Neural cell (in vitro differentiated cells): ENCODE measurements around the gene HOXD1. TPM values are rescaled to one million over a fixed set of nuclear protein-coding genes. Genes with fewer than 3 reads are reported as not detected.

ENCODE experiments used
- H2AFZ ChIP-seq: fragments of 200-600, 300-800 bp; sonication (generic), shearing (Covaris generic); 2 replicates; pipeline ENCODE4 v1.6.0; 2014; ENCODE audit warnings: low read depth, mild to moderate bottlenecking, antibody characterized with exemption, low read length, moderate library complexity
- H3F3A ChIP-seq: fragments of 200-600 bp; shearing (Covaris generic); 2 replicates; pipeline ENCODE4 v1.6.1; 2016; ENCODE audit warnings: mild to moderate bottlenecking, moderate library complexity, mixed read lengths, antibody characterized with exemption, low read length; ENCODE audit not compliant: insufficient read depth, poor library complexity, severe bottlenecking
- H3K27ac ChIP-seq: fragments of 200-600, 300-800 bp; sonication (generic), shearing (Covaris generic); 2 replicates; pipeline ENCODE4 v1.5.1; 2014; ENCODE audit warnings: mild to moderate bottlenecking, low read length, moderate library complexity
- H3K27me3 ChIP-seq: fragments of 300-800, 200-600 bp; sonication (generic), shearing (Covaris generic); 2 replicates; pipeline ENCODE4 v1.6.0; 2014; ENCODE audit warnings: mild to moderate bottlenecking, low read depth, low read length, moderate library complexity; ENCODE audit not compliant: insufficient read depth
- H3K36me3 ChIP-seq: fragments of 300-800, 200-600 bp; sonication (generic), shearing (Covaris generic); 2 replicates; pipeline ENCODE4 v1.5.1; 2014; ENCODE audit warnings: mild to moderate bottlenecking, antibody characterized with exemption, low read length, moderate library complexity; ENCODE audit not compliant: insufficient read depth
- H3K4me2 ChIP-seq: fragments of 300-800, 200-600 bp; sonication (generic), shearing (Covaris generic); 2 replicates; pipeline ENCODE4 v1.6.0; 2014; ENCODE audit warnings: mild to moderate bottlenecking, low read length
- H3K4me3 ChIP-seq: fragments of 300-800, 200-600 bp; sonication (generic), shearing (Covaris generic); 2 replicates; pipeline ENCODE4 v1.5.1; 2014; ENCODE audit warnings: mild to moderate bottlenecking, low read length, moderate library complexity
- H3K79me2 ChIP-seq: fragments of 200-600 bp; shearing (Covaris generic); replicated peaks from 2 replicates; pipeline ENCODE4 v1.6.0; 2014; ENCODE audit warnings: mild to moderate bottlenecking, low read length, moderate library complexity; ENCODE audit not compliant: insufficient read depth
- H3K9ac ChIP-seq: fragments of 300-800, 200-600 bp; sonication (generic), shearing (Covaris generic); 2 replicates; pipeline ENCODE4 v1.6.1; 2016; ENCODE audit warnings: mild to moderate bottlenecking, low read length, mixed read lengths
- H3K9me2 ChIP-seq: fragments of 200-600 bp; shearing (Covaris generic); 2 replicates; pipeline ENCODE4 v1.6.1; 2016; ENCODE audit warnings: mild to moderate bottlenecking, low read length, mixed read lengths; ENCODE audit not compliant: insufficient read depth
- H3K9me3 ChIP-seq: fragments of 200-600, 300-800 bp; sonication (generic), shearing (Covaris generic); 2 replicates; pipeline ENCODE4 v1.6.1; 2016; ENCODE audit warnings: mild to moderate bottlenecking, mixed run types, low read length, moderate library complexity, mixed read lengths
- H4K20me1 ChIP-seq: fragments of 200-600 bp; shearing (Covaris generic); 2 replicates; pipeline ENCODE4 v1.6.1; 2016; ENCODE audit warnings: mild to moderate bottlenecking, mixed run types; ENCODE audit not compliant: insufficient read depth
- EP300 ChIP-seq: fragments of 450-650 bp; conservative IDR thresholded peaks from 2 replicates; pipeline ENCODE4 v1.6.1; 2014; ENCODE audit warnings: antibody characterized with exemption, mild to moderate bottlenecking, moderate library complexity; ENCODE audit not compliant: poor library complexity, severe bottlenecking
- EZH2 ChIP-seq: fragments of 200-600, 300-800 bp; shearing (Covaris generic), sonication (generic); IDR thresholded peaks from 2 replicates; pipeline ENCODE4 v1.6.1; 2014; ENCODE audit warnings: antibody characterized with exemption, low read length, borderline replicate concordance, mild to moderate bottlenecking; ENCODE audit not compliant: insufficient read depth, poor library complexity, severe bottlenecking
- MXI1 ChIP-seq: fragments of 450-650 bp; conservative IDR thresholded peaks from 2 replicates; pipeline ENCODE4 v1.6.1; 2014; ENCODE audit warnings: antibody characterized with exemption, mild to moderate bottlenecking; ENCODE audit not compliant: poor library complexity, severe bottlenecking
- POLR2AphosphoS5 ChIP-seq: IDR thresholded peaks from 2 replicates; pipeline ENCODE4 v1.6.1; 2012
- RAD21 ChIP-seq: fragments of 450-650 bp; conservative IDR thresholded peaks from 2 replicates; pipeline ENCODE4 v1.6.1; 2014; ENCODE audit warnings: antibody characterized with exemption, mild to moderate bottlenecking, moderate library complexity
- REST ChIP-seq: IDR thresholded peaks from 2 replicates; pipeline ENCODE4 v1.6.1; 2012; ENCODE audit warnings: borderline replicate concordance
- SMC3 ChIP-seq: fragments of 450-650 bp; conservative IDR thresholded peaks from 2 replicates; pipeline ENCODE4 v1.6.1; 2014; ENCODE audit warnings: antibody characterized with exemption, mild to moderate bottlenecking, moderate library complexity; ENCODE audit not compliant: poor library complexity
- TAF1 ChIP-seq: IDR thresholded peaks from 2 replicates; pipeline ENCODE4 v1.6.1; 2012; ENCODE audit warnings: low read depth
- polyA plus RNA-seq: library from polyadenylated mRNA; depleted of rRNA; stranded (reverse); fragments of >200 nt; gene quantifications from 2 replicates; pipeline ENCODE4 v1.2.3, GENCODE V29; 2014
- TF ChIP-seq, protein P1 (sequence below): fragments of 450-650 bp; IDR thresholded peaks from 2 replicates; pipeline ENCODE4 v1.5.1; 2014; ENCODE audit warnings: antibody characterized with exemption, mild to moderate bottlenecking, moderate library complexity; ENCODE audit not compliant: poor library complexity, severe bottlenecking

Gene HOXD1
- polyA plus RNA-seq, 1 donor from 2014 or later, result not detected

DNA sequence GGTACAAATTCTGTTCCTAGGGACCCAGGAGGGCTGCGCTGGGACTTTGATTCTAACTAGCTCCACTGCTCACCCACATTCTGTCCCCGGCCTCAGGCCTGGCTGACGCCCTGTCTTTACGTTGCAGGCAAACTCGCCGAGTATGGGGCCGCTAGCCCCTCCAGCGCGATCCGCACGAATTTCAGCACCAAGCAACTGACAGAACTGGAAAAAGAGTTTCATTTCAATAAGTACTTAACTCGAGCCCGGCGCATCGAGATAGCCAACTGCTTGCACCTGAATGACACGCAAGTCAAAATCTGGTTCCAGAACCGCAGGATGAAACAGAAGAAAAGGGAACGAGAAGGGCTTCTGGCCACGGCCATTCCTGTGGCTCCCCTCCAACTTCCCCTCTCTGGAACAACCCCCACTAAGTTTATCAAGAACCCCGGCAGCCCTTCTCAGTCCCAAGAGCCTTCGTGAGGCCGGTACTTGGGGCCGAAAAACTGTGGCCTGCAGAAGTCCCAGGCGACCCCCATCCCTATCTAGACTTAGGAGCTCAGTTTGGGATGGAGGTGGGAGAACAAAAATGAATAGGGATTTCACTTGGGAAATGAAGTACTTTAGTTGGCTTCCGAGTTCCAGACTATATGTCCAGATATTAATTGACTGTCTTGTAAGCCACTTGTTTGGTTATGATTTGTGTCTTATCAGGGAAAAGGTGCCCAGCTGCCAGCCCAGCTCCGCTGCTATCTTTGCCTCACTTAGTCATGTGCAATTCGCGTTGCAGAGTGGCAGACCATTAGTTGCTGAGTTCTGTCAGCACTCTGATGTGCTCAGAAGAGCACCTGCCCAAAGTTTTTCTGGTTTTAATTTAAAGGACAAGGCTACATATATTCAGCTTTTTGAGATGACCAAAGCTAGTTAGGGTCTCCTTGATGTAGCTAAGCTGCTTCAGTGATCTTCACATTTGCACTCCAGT lies 1.5 kb downstream of the HOXD1 start:
- Histone ChIP-seq H3K27me3 (peaks cover 99% of the 10 kb centered on the region), H4K20me1 (no peaks in the 10 kb centered on the region), H3K4me2 (no peak overlapping the region), H2AFZ (no peak overlapping the region), H3K9me3 (no peaks in the 10 kb centered on the region), H3K79me2 (no peaks in the 10 kb centered on the region), H3K4me3 (no peak overlapping the region), H3K9me2 (no peaks in the 10 kb centered on the region), H3K36me3 (no peaks in the 10 kb centered on the region), H3K9ac (no peak overlapping the region), H3K27ac (no peak overlapping the region), H3F3A (no peaks in the 10 kb centered on the region)
- peak; percentile 11 for TF ChIP-seq EZH2
- no peak for TF ChIP-seq SMC3

GRCh38 chr2:176192351-176192750 lies 3.9 kb downstream of the HOXD1 start:
- Histone ChIP-seq H3K4me3 (no peak overlapping the region), H3K9ac (no peak overlapping the region), H4K20me1 (no peaks in the 10 kb centered on the region), H3K27ac (no peak overlapping the region), H3K27me3 (peaks cover 89% of the 10 kb centered on the region), H3K9me2 (no peaks in the 10 kb centered on the region), H3K79me2 (no peaks in the 10 kb centered on the region), H3K36me3 (no peaks in the 10 kb centered on the region), H3K4me2 (no peak overlapping the region), H3K9me3 (no peaks in the 10 kb centered on the region), H3F3A (no peaks in the 10 kb centered on the region), H2AFZ (no peak overlapping the region)
- no peak for TF ChIP-seq POLR2AphosphoS5
- TF ChIP-seq EZH2, result no peak
- no peak for TF ChIP-seq MXI1

- Histone ChIP-seq H3K9me2 (no peaks in the 10 kb centered on the region), H3K27ac (no peak overlapping the region), H2AFZ (no peak overlapping the region), H3K27me3 (peaks cover 87% of the 10 kb centered on the region), H3K9ac (no peak overlapping the region), H3K4me3 (no peak overlapping the region), H3F3A (no peaks in the 10 kb centered on the region), H3K79me2 (no peaks in the 10 kb centered on the region), H3K9me3 (no peaks in the 10 kb centered on the region), H4K20me1 (no peaks in the 10 kb centered on the region), H3K36me3 (no peaks in the 10 kb centered on the region), H3K4me2 (no peak overlapping the region)
- no peak for TF ChIP-seq TAF1
Observed at GRCh38 chr2:176193048-176193447, 4.6 kb downstream of the HOXD1 start.

- H3K27ac ChIP-seq, result no peak overlapping the region
- H3K36me3 ChIP-seq, result no peaks in the 10 kb centered on the region
- no peak overlapping the region for H3K9ac ChIP-seq
- no peaks in the 10 kb centered on the region for H3F3A ChIP-seq
- H3K27me3 ChIP-seq, result peaks cover 18% of the 10 kb centered on the region
- no peaks in the 10 kb centered on the region for H3K79me2 ChIP-seq
- no peaks in the 10 kb centered on the region for H4K20me1 ChIP-seq
- no peak overlapping the region for H2AFZ ChIP-seq
- no peaks in the 10 kb centered on the region for H3K9me2 ChIP-seq
- TF ChIP-seq SMC3 (no peak), EP300 (no peak), EZH2 (no peak), RAD21 (no peak), REST (no peak), POLR2AphosphoS5 (no peak), MXI1 (no peak), TAF1 (no peak)
- TF ChIP-seq, protein P1, sequence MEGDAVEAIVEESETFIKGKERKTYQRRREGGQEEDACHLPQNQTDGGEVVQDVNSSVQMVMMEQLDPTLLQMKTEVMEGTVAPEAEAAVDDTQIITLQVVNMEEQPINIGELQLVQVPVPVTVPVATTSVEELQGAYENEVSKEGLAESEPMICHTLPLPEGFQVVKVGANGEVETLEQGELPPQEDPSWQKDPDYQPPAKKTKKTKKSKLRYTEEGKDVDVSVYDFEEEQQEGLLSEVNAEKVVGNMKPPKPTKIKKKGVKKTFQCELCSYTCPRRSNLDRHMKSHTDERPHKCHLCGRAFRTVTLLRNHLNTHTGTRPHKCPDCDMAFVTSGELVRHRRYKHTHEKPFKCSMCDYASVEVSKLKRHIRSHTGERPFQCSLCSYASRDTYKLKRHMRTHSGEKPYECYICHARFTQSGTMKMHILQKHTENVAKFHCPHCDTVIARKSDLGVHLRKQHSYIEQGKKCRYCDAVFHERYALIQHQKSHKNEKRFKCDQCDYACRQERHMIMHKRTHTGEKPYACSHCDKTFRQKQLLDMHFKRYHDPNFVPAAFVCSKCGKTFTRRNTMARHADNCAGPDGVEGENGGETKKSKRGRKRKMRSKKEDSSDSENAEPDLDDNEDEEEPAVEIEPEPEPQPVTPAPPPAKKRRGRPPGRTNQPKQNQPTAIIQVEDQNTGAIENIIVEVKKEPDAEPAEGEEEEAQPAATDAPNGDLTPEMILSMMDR, result no peak
- H3K4me2 ChIP-seq, result no peak overlapping the region
- H3K9me3 ChIP-seq, result no peaks in the 10 kb centered on the region
- H3K4me3 ChIP-seq, result no peak overlapping the region
Observed at GRCh38 chr2:176199902-176200301, 11.4 kb downstream of the HOXD1 start.
